Neuron (in vitro differentiated cells): ENCODE measurements around the gene TOGARAM2.

Experiments used
- H2AFZ ChIP-seq: one replicate; pipeline ENCODE4 v1.6.1; 2013; ENCODE audit warnings: low read depth, mild to moderate bottlenecking, inconsistent platforms, low read length, moderate library complexity
- H3K27me3 ChIP-seq: one replicate; pipeline ENCODE4 v1.6.1; 2013; ENCODE audit warnings: low read length; ENCODE audit not compliant: insufficient read depth
- H3K36me3 ChIP-seq: one replicate; pipeline ENCODE4 v1.6.1; 2013; ENCODE audit warnings: low read length; ENCODE audit not compliant: insufficient read depth
- H3K4me1 ChIP-seq: one replicate; pipeline ENCODE4 v1.6.1; 2013; ENCODE audit warnings: low read length; ENCODE audit not compliant: insufficient read depth
- H3K4me3 ChIP-seq: 2 replicates; pipeline ENCODE4 v1.5.1; 2013; ENCODE audit warnings: mild to moderate bottlenecking, low read length, moderate library complexity
- H3K9me3 ChIP-seq: one replicate; pipeline ENCODE4 v1.6.1; 2013; ENCODE audit warnings: low read length

Gene TOGARAM2

DNA sequence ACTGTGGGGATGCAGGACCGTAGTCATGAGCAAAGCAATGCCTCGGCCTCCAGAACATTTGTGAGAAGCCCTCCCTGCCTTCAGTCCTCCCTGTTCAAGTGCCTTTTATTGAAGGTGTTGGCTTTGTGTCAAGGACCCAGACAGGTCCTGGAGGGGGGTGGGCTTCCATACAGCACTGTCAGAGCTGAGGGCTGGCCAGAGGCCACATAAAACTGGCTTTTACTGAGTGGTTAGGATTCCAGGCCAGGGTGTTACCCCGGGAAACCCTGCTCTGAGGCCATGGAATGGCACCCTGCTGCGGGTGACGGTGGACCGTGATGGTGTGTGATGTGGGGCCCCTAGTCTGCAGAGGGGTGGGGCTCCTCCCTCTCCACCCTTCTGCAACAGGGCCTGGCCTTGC, 41.6 kb downstream of the TOGARAM2 start:
- H3K36me3 ChIP-seq, result no peaks in the 10 kb centered on the region
- H3K27me3 ChIP-seq, result no peaks in the 10 kb centered on the region
- peaks cover 24% of the 10 kb centered on the region for H3K4me1 ChIP-seq
- H3K4me3 ChIP-seq, result no peak overlapping the region
- no peaks in the 10 kb centered on the region for H3K9me3 ChIP-seq
- no peak overlapping the region for H2AFZ ChIP-seq

- no peaks in the 10 kb centered on the region for H3K36me3 ChIP-seq
- H3K27me3 ChIP-seq, result no peaks in the 10 kb centered on the region
- no peak overlapping the region for H2AFZ ChIP-seq
- no peak overlapping the region for H3K4me3 ChIP-seq
- no peaks in the 10 kb centered on the region for H3K9me3 ChIP-seq
- H3K4me1 ChIP-seq, result peaks cover 24% of the 10 kb centered on the region
These were observed 42.1 kb downstream of the TOGARAM2 start for GRCh38 chr2:29023188-29023587.

DNA sequence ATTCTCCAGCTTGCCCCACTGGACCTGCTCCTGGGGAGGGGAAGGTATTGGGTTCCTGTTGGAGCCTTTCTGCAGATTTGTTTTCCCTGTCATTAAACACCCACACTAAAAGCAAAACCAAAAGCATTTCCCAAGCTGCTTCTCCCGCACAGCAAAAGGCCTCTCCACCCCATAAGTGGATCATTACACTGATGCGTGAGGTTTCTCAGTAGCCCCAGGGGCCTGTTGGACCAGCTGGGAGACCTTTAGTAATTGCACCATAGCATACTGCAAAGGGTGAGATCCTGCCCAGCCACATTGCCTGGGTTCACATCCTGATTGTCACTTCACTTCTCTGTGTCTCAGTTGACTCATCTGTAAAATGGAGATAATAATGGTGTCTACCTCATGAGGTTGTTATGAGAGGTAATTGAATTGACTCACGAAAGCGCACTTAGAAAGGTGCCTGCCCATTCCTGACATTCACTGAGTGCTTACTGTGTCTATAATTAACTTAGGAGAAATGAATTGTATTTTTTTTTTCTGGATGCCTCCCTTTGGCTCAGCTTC, 43.9 kb downstream of the TOGARAM2 start:
- no peaks in the 10 kb centered on the region for H3K9me3 ChIP-seq
- H3K36me3 ChIP-seq, result no peaks in the 10 kb centered on the region
- no peaks in the 10 kb centered on the region for H3K27me3 ChIP-seq
- no peak overlapping the region for H2AFZ ChIP-seq
- peaks cover 24% of the 10 kb centered on the region for H3K4me1 ChIP-seq
- no peak overlapping the region for H3K4me3 ChIP-seq

GRCh38 chr2:29025711-29026110, 44.6 kb downstream of the TOGARAM2 start:
- H3K27me3 ChIP-seq, result no peaks in the 10 kb centered on the region
- H3K9me3 ChIP-seq, result no peaks in the 10 kb centered on the region
- H3K36me3 ChIP-seq, result no peaks in the 10 kb centered on the region
- H3K4me1 ChIP-seq, result peaks cover 24% of the 10 kb centered on the region
- no peak overlapping the region for H2AFZ ChIP-seq
- H3K4me3 ChIP-seq, result no peak overlapping the region

GRCh38 chr2:29031046-29031445, 49.9 kb downstream of the TOGARAM2 start:
- no peaks in the 10 kb centered on the region for H3K9me3 ChIP-seq
- H3K27me3 ChIP-seq, result no peaks in the 10 kb centered on the region
- H3K4me3 ChIP-seq, result no peak overlapping the region
- H3K36me3 ChIP-seq, result no peaks in the 10 kb centered on the region
- H2AFZ ChIP-seq, result no peak overlapping the region
- no peaks in the 10 kb centered on the region for H3K4me1 ChIP-seq

- H3K4me3 ChIP-seq, result no peak overlapping the region
- H3K4me1 ChIP-seq, result no peaks in the 10 kb centered on the region
- no peaks in the 10 kb centered on the region for H3K27me3 ChIP-seq
- no peaks in the 10 kb centered on the region for H3K9me3 ChIP-seq
- H3K36me3 ChIP-seq, result no peaks in the 10 kb centered on the region
- no peak overlapping the region for H2AFZ ChIP-seq
These were observed 51.1 kb downstream of the TOGARAM2 start for GRCh38 chr2:29032189-29032588.

GRCh38 chr2:29033172-29033571, 52.1 kb downstream of the TOGARAM2 start:
- H2AFZ ChIP-seq, result no peak overlapping the region
- H3K27me3 ChIP-seq, result no peaks in the 10 kb centered on the region
- H3K4me1 ChIP-seq, result no peaks in the 10 kb centered on the region
- no peak overlapping the region for H3K4me3 ChIP-seq
- H3K9me3 ChIP-seq, result no peaks in the 10 kb centered on the region
- no peaks in the 10 kb centered on the region for H3K36me3 ChIP-seq

DNA sequence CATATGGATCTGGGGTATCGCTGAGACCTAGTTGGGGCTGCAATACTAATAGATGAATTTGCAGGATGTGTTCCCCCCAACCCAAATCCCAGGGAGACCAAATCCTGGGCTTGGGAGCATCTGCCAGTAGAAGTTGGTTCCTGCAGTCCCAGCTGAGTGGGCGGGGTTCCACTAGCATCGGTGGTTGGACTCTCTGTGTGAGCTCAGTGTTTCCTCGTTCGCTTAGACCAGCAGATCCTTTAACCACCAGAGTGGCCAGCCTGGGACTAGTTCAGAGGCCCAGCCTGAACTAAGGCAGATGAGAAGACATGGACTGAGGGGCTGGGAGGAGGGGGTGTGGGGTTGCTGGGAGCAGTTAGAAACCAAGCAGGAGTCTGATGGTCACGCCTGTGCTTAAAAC, 52.6 kb downstream of the TOGARAM2 start:
- Histone ChIP-seq H3K4me3 (no peak overlapping the region), H3K27me3 (no peaks in the 10 kb centered on the region), H3K36me3 (no peaks in the 10 kb centered on the region), H3K4me1 (no peaks in the 10 kb centered on the region), H3K9me3 (no peaks in the 10 kb centered on the region), H2AFZ (no peak overlapping the region)

DNA sequence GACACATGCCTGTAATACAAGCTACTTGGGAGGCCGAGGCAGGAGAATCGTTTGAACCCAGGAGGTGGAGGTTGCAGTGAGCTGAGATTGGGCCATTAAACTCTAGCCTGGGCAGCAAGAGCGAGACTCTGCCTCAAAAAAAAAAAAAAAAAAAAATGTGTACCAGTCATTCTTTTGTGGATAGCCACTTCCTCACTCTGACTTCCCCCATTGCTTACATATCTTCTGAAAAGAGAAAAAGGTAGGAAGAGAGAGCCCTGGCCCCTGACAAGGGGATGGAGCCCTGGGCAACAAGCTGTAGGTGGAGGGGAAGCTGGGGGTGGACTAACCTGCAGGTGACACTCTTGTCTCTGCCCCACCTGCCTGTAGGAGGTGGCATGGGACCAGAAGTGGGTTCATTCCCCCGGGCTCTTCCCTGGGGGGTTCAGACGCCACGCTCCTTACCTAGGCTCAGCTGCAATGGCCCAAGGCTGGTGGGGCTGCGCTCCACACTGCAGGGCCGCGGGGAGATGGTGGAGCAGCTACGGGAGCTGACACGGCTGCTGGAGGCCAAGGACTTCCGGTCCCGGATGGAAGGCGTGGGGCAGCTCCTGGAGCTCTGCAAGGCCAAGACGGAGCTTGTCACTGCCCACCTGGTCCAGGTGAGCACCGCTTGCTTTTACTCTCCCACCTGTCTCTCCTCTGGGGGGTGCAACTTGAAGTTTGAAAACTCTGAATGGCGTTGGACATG, 54.1 kb downstream of the TOGARAM2 start:
- no peaks in the 10 kb centered on the region for H3K9me3 ChIP-seq
- peaks cover 4% of the 10 kb centered on the region for H3K27me3 ChIP-seq
- no peak overlapping the region for H2AFZ ChIP-seq
- no peak overlapping the region for H3K4me3 ChIP-seq
- no peaks in the 10 kb centered on the region for H3K36me3 ChIP-seq
- no peaks in the 10 kb centered on the region for H3K4me1 ChIP-seq

GRCh38 chr2:29039718-29040480, 58.8 kb downstream of the TOGARAM2 start:
- H3K36me3 ChIP-seq, result no peaks in the 10 kb centered on the region
- no peaks in the 10 kb centered on the region for H3K4me1 ChIP-seq
- no peaks in the 10 kb centered on the region for H3K9me3 ChIP-seq

DNA sequence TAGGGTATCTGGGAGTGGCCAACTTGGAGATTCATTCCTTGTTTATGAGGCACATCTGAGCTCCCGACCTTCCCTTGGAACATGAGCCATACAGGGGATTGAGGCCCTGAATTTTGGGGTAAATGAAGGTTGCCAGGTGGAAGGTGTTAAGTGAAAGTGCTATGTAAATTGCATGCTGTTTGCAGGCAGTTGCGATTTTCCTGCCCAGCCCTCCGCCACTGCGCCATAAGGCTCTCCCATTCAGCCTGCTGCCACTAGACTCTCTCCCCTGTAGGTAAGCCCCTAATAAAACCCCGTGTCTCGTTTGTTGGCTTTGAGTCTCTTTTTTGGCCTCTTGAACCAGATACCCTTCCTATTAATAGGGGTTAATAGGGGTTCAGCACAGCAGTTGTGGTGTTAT, 59.5 kb downstream of the TOGARAM2 start:
- no peak overlapping the region for H2AFZ ChIP-seq
- no peaks in the 10 kb centered on the region for H3K36me3 ChIP-seq
- H3K4me1 ChIP-seq, result no peaks in the 10 kb centered on the region
- H3K27me3 ChIP-seq, result peaks cover 5% of the 10 kb centered on the region
- no peaks in the 10 kb centered on the region for H3K9me3 ChIP-seq
- no peak overlapping the region for H3K4me3 ChIP-seq

More at GRCh38 chr2:29039718-29040480, 58.8 kb downstream of the TOGARAM2 start:
- peaks cover 5% of the 10 kb centered on the region for H3K27me3 ChIP-seq
- no peak overlapping the region for H3K4me3 ChIP-seq
- H2AFZ ChIP-seq, result no peak overlapping the region

GRCh38 chr2:29041161-29041660, 60.1 kb downstream of the TOGARAM2 start:
- no peak overlapping the region for H3K4me3 ChIP-seq

DNA sequence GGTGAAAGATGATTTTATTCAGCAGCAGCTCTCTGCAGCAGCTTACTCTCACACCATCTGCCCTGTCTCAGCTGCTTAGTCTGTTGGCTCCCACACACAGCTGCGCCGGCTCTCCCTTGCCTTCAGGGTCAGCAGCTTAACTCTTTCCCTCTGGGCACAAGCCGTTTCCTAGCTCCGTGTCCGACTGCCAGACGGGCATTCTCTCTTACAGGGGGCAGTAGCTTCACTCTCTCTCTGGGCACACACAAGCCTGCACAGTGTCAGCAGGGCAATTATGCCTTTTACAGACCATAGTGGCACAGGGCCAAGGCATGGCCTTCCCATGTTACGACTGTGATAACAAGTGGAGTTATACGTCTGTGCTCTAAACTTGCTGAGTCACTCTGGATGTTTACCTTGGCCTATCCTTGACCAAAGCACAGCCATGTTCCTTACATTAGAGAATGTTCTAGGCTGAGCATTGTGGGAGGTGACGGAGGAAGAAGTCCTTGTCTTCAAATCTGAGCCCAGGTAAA, 61.5 kb downstream of the TOGARAM2 start:
- no peaks in the 10 kb centered on the region for H3K4me1 ChIP-seq
- peaks cover 8% of the 10 kb centered on the region for H3K27me3 ChIP-seq
- no peak overlapping the region for H3K4me3 ChIP-seq
- H2AFZ ChIP-seq, result no peak overlapping the region
- H3K9me3 ChIP-seq, result no peaks in the 10 kb centered on the region
- no peaks in the 10 kb centered on the region for H3K36me3 ChIP-seq

More at GRCh38 chr2:29041161-29041660, 60.1 kb downstream of the TOGARAM2 start:
- Histone ChIP-seq H3K9me3 (no peaks in the 10 kb centered on the region), H3K27me3 (peaks cover 5% of the 10 kb centered on the region), H3K4me1 (no peaks in the 10 kb centered on the region), H3K36me3 (no peaks in the 10 kb centered on the region), H2AFZ (no peak overlapping the region)
